NCI-H446 treated with DMSO at 0.1 percent for 48 hours (cell line): ENCODE results near the gene EEPD1.
"Not testable (repeated sequence)": the region's sequence is repeated elsewhere in the genome, so short reads cannot be mapped to it uniquely, and the experiment has no call there.

Experiments used
- DNase-seq: peaks from one replicate; lab custom pipeline; 2025; lab: John Stamatoyannopoulos, UW

The EEPD1 gene

GRCh38 chr7:36318116-36318515 lies 165.1 kb downstream of the EEPD1 start:
- DNase-seq: no peak

- not testable (repeated sequence) for DNase-seq
Measured at GRCh38 chr7:36321284-36321683, 168.2 kb downstream of the EEPD1 start.

GRCh38 chr7:36336390-36336789 lies 183.3 kb downstream of the EEPD1 start:
- no peak for DNase-seq

GRCh38 chr7:36338256-36338655 lies 185.2 kb downstream of the EEPD1 start:
- DNase-seq: no peak

GRCh38 chr7:36343548-36343947 lies 190.5 kb downstream of the EEPD1 start:
- DNase-seq: no peak

GRCh38 chr7:36344622-36345021 lies 191.6 kb downstream of the EEPD1 start:
- no peak for DNase-seq

GRCh38 chr7:36346260-36346831 lies 193.3 kb downstream of the EEPD1 start:
- no peak for DNase-seq

GRCh38 chr7:36348256-36348655 lies 195.2 kb downstream of the EEPD1 start:
- no peak for DNase-seq

GRCh38 chr7:36348771-36349170 lies 195.7 kb downstream of the EEPD1 start:
- no peak for DNase-seq

- no peak for DNase-seq
Measured at GRCh38 chr7:36349626-36350025, 196.6 kb downstream of the EEPD1 start.
